ENCODE results near the gene BTG4.

- TF ChIP-seq, protein P1, sequence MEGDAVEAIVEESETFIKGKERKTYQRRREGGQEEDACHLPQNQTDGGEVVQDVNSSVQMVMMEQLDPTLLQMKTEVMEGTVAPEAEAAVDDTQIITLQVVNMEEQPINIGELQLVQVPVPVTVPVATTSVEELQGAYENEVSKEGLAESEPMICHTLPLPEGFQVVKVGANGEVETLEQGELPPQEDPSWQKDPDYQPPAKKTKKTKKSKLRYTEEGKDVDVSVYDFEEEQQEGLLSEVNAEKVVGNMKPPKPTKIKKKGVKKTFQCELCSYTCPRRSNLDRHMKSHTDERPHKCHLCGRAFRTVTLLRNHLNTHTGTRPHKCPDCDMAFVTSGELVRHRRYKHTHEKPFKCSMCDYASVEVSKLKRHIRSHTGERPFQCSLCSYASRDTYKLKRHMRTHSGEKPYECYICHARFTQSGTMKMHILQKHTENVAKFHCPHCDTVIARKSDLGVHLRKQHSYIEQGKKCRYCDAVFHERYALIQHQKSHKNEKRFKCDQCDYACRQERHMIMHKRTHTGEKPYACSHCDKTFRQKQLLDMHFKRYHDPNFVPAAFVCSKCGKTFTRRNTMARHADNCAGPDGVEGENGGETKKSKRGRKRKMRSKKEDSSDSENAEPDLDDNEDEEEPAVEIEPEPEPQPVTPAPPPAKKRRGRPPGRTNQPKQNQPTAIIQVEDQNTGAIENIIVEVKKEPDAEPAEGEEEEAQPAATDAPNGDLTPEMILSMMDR (IDR thresholded peaks at IDR 0.05; ENCODE audit: low read depth, low read length) = no peak
- no peak for TF ChIP-seq EZH2phosphoT487 (IDR thresholded peaks at IDR 0.05; ENCODE audit: low read depth)
Observed at GRCh38 chr11:111466615-111467014, 45.6 kb downstream of the BTG4 start.
